ENCODE results near the gene KCNIP1. TPM values are rescaled to one million over a fixed set of nuclear protein-coding genes. Genes with fewer than 3 reads are reported as not detected.

The KCNIP1 gene
- total RNA-seq, 1 experiment from 2014 or later = not detected

- CTCF ChIA-PET = interaction anchor here (0.5 to 0.9 kb wide), 3 partner anchors 18 to 399 kb away, joined by 3 to 10 read pairs (median 4); no protein-coding TSS in a partner anchor
- H3K9ac ChIP-seq (ENCODE audit: low read length) = 0 out of 2 replicates have a peak overlapping the region, but pooled peaks have one; percentile 19
Measured at GRCh38 chr5:170633235-170634081, 129.6 kb downstream of the KCNIP1 start.

DNA sequence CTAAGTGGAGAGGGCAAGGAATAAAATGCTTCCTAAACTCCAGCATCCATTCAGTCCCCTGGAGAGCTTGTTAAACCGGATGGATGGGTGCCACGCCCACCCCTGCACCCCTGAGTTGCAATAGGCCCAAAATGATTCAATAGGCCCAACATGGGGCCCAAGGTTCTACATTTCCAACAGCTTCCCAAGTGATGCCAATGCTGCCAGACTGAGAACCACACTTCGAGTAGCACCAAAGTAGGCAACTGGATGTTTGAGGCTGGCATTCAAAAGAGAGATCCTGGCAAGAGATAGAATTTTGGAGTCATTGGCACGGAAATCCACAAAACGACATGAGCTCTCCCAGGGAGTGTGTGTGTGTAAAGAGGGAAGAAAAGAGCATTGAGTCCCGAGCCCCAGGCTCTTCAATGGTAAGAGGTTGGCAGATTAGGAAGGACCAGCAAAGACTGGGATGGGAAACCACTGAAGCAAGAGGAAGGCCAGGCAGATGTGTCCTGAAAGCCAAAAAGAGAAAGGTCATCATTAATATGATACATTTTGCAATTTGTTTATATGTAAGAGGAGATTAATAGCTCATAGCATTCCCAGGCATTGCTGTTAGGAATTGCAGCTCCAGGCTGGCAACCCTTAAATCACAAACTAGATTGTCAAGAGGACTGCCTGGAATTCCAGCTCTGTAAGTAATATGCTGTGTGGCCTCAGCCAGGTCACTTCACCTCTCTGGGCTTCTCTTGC, 130.6 kb downstream of the KCNIP1 start:
- peak overlapping the region; percentile 81 for H3K4me2 ChIP-seq (ENCODE audit: low read length)
- no peaks in the 10 kb centered on the region for H4K20me1 ChIP-seq (ENCODE audit: low read length)
- no peaks in the 10 kb centered on the region for H3K79me2 ChIP-seq (ENCODE audit: low read length)
- H3K4me1 ChIP-seq (ENCODE audit: insufficient read depth, low read length) = peaks cover 11% of the 10 kb centered on the region
- peak overlapping the region; percentile 51 for H3K4me3 ChIP-seq (ENCODE audit: low read length)
- POLR2A ChIA-PET (ENCODE audit: unreplicated experiment) = no interaction called here
- no peak overlapping the region for H3K27ac ChIP-seq (ENCODE audit: low read length)
- DNase-seq = no peak
- TF ChIP-seq EZH2phosphoT487 (IDR thresholded peaks at IDR 0.05; ENCODE audit: borderline replicate concordance, low read length) (no peak), CTCF (conservative IDR thresholded peaks at IDR 0.05; ENCODE audit: low read depth, low read length) (no peak), EZH2 (IDR thresholded peaks at IDR 0.05; ENCODE audit: low read length, unreplicated experiment) (no peak)
- CTCF ChIA-PET = interaction anchor here (0.9 kb wide), 1 partner anchor 19 kb away, joined by 4 read pairs; no protein-coding TSS in a partner anchor
- no TSS peak for BruUV-seq (replicated peaks)
- no peaks in the 10 kb centered on the region for H3K27me3 ChIP-seq (ENCODE audit: low read length)
- no peaks in the 10 kb centered on the region for H3K36me3 ChIP-seq (ENCODE audit: low read depth, low read length)
- H3K9ac ChIP-seq (ENCODE audit: low read length) = no peak overlapping the region
- intact Hi-C loops (cut with micrococcal nuclease) = no loop called here
- ATAC-seq = no peak
- H3K9me3 ChIP-seq (ENCODE audit: low read length) = no peaks in the 10 kb centered on the region
- H3F3A ChIP-seq (ENCODE audit: low read length, unreplicated experiment) = no peaks in the 10 kb centered on the region
- peak overlapping the region; percentile 68; the same call in 1 of the 2 replicates for H2AFZ ChIP-seq (ENCODE audit: low read length)
- no peaks in the 10 kb centered on the region for H3K9me2 ChIP-seq (replicated peaks; ENCODE audit: low read length)

More at GRCh38 chr5:170633235-170634081, 129.6 kb downstream of the KCNIP1 start:
- Histone ChIP-seq H3K9me3 (ENCODE audit: low read length) (no peaks in the 10 kb centered on the region), H3K79me2 (ENCODE audit: low read length) (no peaks in the 10 kb centered on the region), H3K4me2 (ENCODE audit: low read length) (peak overlapping the region; percentile 85), H3K36me3 (ENCODE audit: low read depth, low read length) (no peaks in the 10 kb centered on the region), H3K4me3 (ENCODE audit: low read length) (peak overlapping the region; percentile 60), H3K9me2 (replicated peaks; ENCODE audit: low read length) (no peaks in the 10 kb centered on the region), H3K27me3 (ENCODE audit: low read length) (no peaks in the 10 kb centered on the region), H3K27ac (ENCODE audit: low read length) (peak overlapping the region; percentile 37; the same call in 1 of the 2 replicates), H3F3A (ENCODE audit: low read length, unreplicated experiment) (no peaks in the 10 kb centered on the region), H2AFZ (ENCODE audit: low read length) (peak overlapping the region; percentile 85), H3K4me1 (ENCODE audit: insufficient read depth, low read length) (peaks cover 11% of the 10 kb centered on the region), H4K20me1 (ENCODE audit: low read length) (no peaks in the 10 kb centered on the region)
- DNase-seq (peak; percentile 48), ATAC-seq (peak; percentile 68)
- BruUV-seq (replicated peaks) = no TSS peak
- POLR2A ChIA-PET (ENCODE audit: unreplicated experiment) = no interaction called here
- intact Hi-C loops (cut with micrococcal nuclease) = loop anchor here (2.0 kb wide), 1 partner anchor 29 kb away; no protein-coding TSS in a partner anchor
- no peak for TF ChIP-seq EZH2phosphoT487 (IDR thresholded peaks at IDR 0.05; ENCODE audit: borderline replicate concordance, low read length)
- TF ChIP-seq EZH2 (IDR thresholded peaks at IDR 0.05; ENCODE audit: low read length, unreplicated experiment) = no peak
- peak; percentile 2; the same call in 1 of the 2 replicates for TF ChIP-seq CTCF (conservative IDR thresholded peaks at IDR 0.05; ENCODE audit: low read depth, low read length)

Data from PC-3 (cell line).